ENCODE data around the gene OR4D6.

GRCh38 chr11:59459916-59460315 lies 3.2 kb downstream of the OR4D6 start:
- TF ChIP-seq CTCF (IDR thresholded peaks at IDR 0.05): no peak
- TF ChIP-seq EZH2phosphoT487 (IDR thresholded peaks at IDR 0.05): no peak
- TF ChIP-seq EZH2 (IDR thresholded peaks at IDR 0.05): no peak
